HCT116 (cell line): Measurements from ENCODE around the gene PSMA3.

ENCODE experiments used
- CEBPB ChIP-seq: IDR thresholded peaks from 2 replicates; pipeline ENCODE4 v1.6.1; 2012; ENCODE audit warnings: low read depth
- ELF1 ChIP-seq: IDR thresholded peaks from 2 replicates; pipeline ENCODE4 v1.6.1; 2012; ENCODE audit warnings: low read depth, borderline replicate concordance
- EZH2 ChIP-seq: fragments of 200-600 bp; sonication (generic); IDR thresholded peaks from 2 replicates; pipeline ENCODE4 v1.6.1; 2017; ENCODE audit warnings: antibody characterized with exemption, mixed run types
- EZH2phosphoT487 ChIP-seq: fragments of 200-600 bp; IDR thresholded peaks from 2 replicates; pipeline ENCODE4 v1.6.1; 2018; ENCODE audit warnings: antibody characterized with exemption, borderline replicate concordance
- JUND ChIP-seq: IDR thresholded peaks from 2 replicates; pipeline ENCODE4 v1.6.1; 2012
- POLR2A ChIP-seq: IDR thresholded peaks from 2 replicates; pipeline ENCODE4 v1.7.0; 2011; ENCODE audit warnings: borderline replicate concordance; ENCODE audit not compliant: insufficient read depth, insufficient read length; ENCODE audit errors: extremely low read depth
- POLR2AphosphoS5 ChIP-seq: IDR thresholded peaks from 2 replicates; pipeline ENCODE4 v1.6.1; 2011; ENCODE audit warnings: mild to moderate bottlenecking, low read depth, low read length, moderate library complexity
- SIN3A ChIP-seq: IDR thresholded peaks from 2 replicates; pipeline ENCODE4 v1.6.1; 2012; ENCODE audit warnings: low read depth
- TCF7L2 ChIP-seq: IDR thresholded peaks from 2 replicates; pipeline ENCODE4 v1.7.0; 2011; ENCODE audit warnings: borderline replicate concordance, inconsistent platforms; ENCODE audit not compliant: insufficient read depth, insufficient read length; ENCODE audit errors: extremely low read depth
- TF ChIP-seq, protein P1 (sequence below), 3 experiments: fragments of 200-600 bp in 1 of 3; sonication (generic) in 1 of 3; IDR thresholded peaks in 2 of 3; conservative IDR thresholded peaks in 1 of 3; 2 replicates each; pipeline ENCODE4 v1.5.1; 2012 to 2017; ENCODE audit warnings: low read depth in 2 of 3, low read length in 2 of 3, antibody characterized with exemption in 1 of 3, borderline replicate concordance in 1 of 3, control low read depth in 1 of 3, mild to moderate bottlenecking in 1 of 3, mixed read lengths in 1 of 3, mixed run types in 1 of 3, moderate library complexity in 1 of 3; ENCODE audit not compliant: insufficient read depth in 1 of 3
- TF ChIP-seq, protein P2 (sequence below): IDR thresholded peaks from 2 replicates; pipeline ENCODE4 v1.6.1; 2012; ENCODE audit warnings: low read depth
- TF ChIP-seq, protein P3 (sequence below): IDR thresholded peaks from 2 replicates; pipeline ENCODE4 v1.6.1; 2012

DNA sequence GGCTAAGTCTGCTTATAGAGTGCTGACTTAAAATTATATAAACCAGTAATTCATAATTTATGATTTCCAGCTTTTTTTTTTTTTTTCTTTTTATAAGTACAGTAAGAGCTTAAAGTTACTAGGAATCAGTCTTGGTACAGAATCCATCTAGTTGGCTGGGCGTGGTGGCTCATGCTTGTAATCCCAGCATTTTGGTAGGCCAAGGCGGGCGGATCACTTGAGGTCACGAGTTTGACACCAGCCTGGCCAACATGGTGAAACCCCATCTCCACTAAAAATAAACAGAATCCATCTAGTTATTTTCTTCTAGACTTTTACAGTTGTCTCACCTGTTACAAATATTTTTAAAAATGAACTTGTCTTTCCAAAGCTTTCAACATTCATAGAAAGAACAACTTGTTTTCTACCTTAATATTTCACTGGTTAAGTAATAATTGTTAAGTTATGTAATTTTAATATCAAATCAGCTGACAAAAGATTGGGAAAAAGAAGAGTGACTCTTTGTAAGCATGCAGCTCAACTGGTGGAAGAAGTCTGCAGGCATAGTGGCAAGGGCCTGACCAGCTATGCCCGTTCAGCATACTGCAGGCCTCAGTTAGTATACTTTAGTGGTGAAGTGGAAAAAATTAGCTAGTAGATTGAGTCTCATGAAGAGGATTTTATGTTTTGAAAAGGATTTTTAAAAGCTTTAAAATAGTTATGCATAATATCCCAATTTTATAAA lies 17.4 kb upstream of the PSMA3 start:
- TF ChIP-seq EZH2 (no peak), POLR2AphosphoS5 (no peak), EZH2phosphoT487 (no peak), CEBPB (no peak), JUND (no peak), ELF1 (no peak), TCF7L2 (no peak), SIN3A (no peak), POLR2A (no peak)
- TF ChIP-seq, protein P1, sequence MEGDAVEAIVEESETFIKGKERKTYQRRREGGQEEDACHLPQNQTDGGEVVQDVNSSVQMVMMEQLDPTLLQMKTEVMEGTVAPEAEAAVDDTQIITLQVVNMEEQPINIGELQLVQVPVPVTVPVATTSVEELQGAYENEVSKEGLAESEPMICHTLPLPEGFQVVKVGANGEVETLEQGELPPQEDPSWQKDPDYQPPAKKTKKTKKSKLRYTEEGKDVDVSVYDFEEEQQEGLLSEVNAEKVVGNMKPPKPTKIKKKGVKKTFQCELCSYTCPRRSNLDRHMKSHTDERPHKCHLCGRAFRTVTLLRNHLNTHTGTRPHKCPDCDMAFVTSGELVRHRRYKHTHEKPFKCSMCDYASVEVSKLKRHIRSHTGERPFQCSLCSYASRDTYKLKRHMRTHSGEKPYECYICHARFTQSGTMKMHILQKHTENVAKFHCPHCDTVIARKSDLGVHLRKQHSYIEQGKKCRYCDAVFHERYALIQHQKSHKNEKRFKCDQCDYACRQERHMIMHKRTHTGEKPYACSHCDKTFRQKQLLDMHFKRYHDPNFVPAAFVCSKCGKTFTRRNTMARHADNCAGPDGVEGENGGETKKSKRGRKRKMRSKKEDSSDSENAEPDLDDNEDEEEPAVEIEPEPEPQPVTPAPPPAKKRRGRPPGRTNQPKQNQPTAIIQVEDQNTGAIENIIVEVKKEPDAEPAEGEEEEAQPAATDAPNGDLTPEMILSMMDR (IDR thresholded peaks at IDR 0.05 in 2 of 3, conservative IDR thresholded peaks at IDR 0.05 in 1 of 3; ENCODE audit: borderline replicate concordance in 1 of 3, insufficient read depth in 1 of 3, low read depth in 2 of 3, low read length in 2 of 3): no peak
- TF ChIP-seq, protein P2, sequence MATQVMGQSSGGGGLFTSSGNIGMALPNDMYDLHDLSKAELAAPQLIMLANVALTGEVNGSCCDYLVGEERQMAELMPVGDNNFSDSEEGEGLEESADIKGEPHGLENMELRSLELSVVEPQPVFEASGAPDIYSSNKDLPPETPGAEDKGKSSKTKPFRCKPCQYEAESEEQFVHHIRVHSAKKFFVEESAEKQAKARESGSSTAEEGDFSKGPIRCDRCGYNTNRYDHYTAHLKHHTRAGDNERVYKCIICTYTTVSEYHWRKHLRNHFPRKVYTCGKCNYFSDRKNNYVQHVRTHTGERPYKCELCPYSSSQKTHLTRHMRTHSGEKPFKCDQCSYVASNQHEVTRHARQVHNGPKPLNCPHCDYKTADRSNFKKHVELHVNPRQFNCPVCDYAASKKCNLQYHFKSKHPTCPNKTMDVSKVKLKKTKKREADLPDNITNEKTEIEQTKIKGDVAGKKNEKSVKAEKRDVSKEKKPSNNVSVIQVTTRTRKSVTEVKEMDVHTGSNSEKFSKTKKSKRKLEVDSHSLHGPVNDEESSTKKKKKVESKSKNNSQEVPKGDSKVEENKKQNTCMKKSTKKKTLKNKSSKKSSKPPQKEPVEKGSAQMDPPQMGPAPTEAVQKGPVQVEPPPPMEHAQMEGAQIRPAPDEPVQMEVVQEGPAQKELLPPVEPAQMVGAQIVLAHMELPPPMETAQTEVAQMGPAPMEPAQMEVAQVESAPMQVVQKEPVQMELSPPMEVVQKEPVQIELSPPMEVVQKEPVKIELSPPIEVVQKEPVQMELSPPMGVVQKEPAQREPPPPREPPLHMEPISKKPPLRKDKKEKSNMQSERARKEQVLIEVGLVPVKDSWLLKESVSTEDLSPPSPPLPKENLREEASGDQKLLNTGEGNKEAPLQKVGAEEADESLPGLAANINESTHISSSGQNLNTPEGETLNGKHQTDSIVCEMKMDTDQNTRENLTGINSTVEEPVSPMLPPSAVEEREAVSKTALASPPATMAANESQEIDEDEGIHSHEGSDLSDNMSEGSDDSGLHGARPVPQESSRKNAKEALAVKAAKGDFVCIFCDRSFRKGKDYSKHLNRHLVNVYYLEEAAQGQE: no peak
- TF ChIP-seq, protein P3, sequence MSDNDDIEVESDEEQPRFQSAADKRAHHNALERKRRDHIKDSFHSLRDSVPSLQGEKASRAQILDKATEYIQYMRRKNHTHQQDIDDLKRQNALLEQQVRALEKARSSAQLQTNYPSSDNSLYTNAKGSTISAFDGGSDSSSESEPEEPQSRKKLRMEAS: no peak
